ENCODE measurements around the gene FOXO1. TPM values are rescaled to one million over a fixed set of nuclear protein-coding genes. Genes with fewer than 3 reads are reported as not detected.

The FOXO1 gene
- total RNA-seq, 6 experiments from 2014 or later: 12.3 to 27.7 (median 14.6) TPM

- H3K4me3 ChIP-seq: no peak overlapping the region
- ATAC-seq (peak; percentile 30 to 47 (median 34)), DNase-seq (no peak)
- intact Hi-C loops (cut with DNase I): no loop called here
- 78% methylated on average over 11 of the region's 11 CpGs for WGBS (ENCODE audit: insufficient coverage, low coverage, low lambda C conversion rate, missing lambda C conversion rate)
- H3K27me3 ChIP-seq: no peaks in the 10 kb centered on the region
- no peaks in the 10 kb centered on the region for H3K9me3 ChIP-seq
- H3K4me1 ChIP-seq: peaks cover 0 to 39% (median 10%) of the 10 kb centered on the region in 4 donors
- no peak for TF ChIP-seq POLR2A (IDR thresholded peaks at IDR 0.05)
- TF ChIP-seq CTCF (IDR thresholded peaks at IDR 0.05): no peak
- H3K27ac ChIP-seq: no peak overlapping the region
- no peaks in the 10 kb centered on the region for H3K36me3 ChIP-seq
Measured at GRCh38 chr13:40597735-40598365, 68.6 kb downstream of the FOXO1 start.

- intact Hi-C loops (cut with DNase I): no loop called here
- no peaks in the 10 kb centered on the region for H3K9me3 ChIP-seq
- DNase-seq: no peak
- H3K36me3 ChIP-seq: no peaks in the 10 kb centered on the region
- peaks cover 0 to 39% (median 10%) of the 10 kb centered on the region in 4 donors for H3K4me1 ChIP-seq
- no peak overlapping the region for H3K27ac ChIP-seq
- H3K4me3 ChIP-seq: no peak overlapping the region
- TF ChIP-seq POLR2A (IDR thresholded peaks at IDR 0.05) (no peak), CTCF (IDR thresholded peaks at IDR 0.05) (no peak)
- no peaks in the 10 kb centered on the region for H3K27me3 ChIP-seq
- 51% methylated on average over 4 of the region's 4 CpGs for WGBS (ENCODE audit: insufficient coverage, low coverage, low lambda C conversion rate, missing lambda C conversion rate)
- peak in 1 of 4 donors; percentile 45 for ATAC-seq
Measured at GRCh38 chr13:40596484-40596883, 70.0 kb downstream of the FOXO1 start.

GRCh38 chr13:40595693-40596092, 70.7 kb downstream of the FOXO1 start:
- H3K27me3 ChIP-seq: no peaks in the 10 kb centered on the region
- H3K27ac ChIP-seq: no peak overlapping the region
- no peaks in the 10 kb centered on the region for H3K36me3 ChIP-seq
- no peak for DNase-seq
- intact Hi-C loops (cut with DNase I): no loop called here
- H3K4me3 ChIP-seq: no peak overlapping the region
- peaks cover 0 to 43% (median 10%) of the 10 kb centered on the region in 4 donors for H3K4me1 ChIP-seq
- 45% methylated on average over 3 of the region's 3 CpGs for WGBS (ENCODE audit: insufficient coverage, low coverage, low lambda C conversion rate, missing lambda C conversion rate)
- no peaks in the 10 kb centered on the region for H3K9me3 ChIP-seq
- TF ChIP-seq POLR2A (IDR thresholded peaks at IDR 0.05): no peak
- no peak for TF ChIP-seq CTCF (IDR thresholded peaks at IDR 0.05)
- peak in 3 of 4 donors; percentile 15 to 51 (median 19) for ATAC-seq

GRCh38 chr13:40592035-40592434, 74.4 kb downstream of the FOXO1 start:
- DNase-seq: no peak
- no peaks in the 10 kb centered on the region for H3K27me3 ChIP-seq
- peaks cover 0 to 48% (median 22%) of the 10 kb centered on the region in 4 donors for H3K4me1 ChIP-seq
- WGBS (ENCODE audit: insufficient coverage, low coverage, low lambda C conversion rate, missing lambda C conversion rate): 94% methylated on average over 1 of the region's 1 CpG
- H3K4me3 ChIP-seq: no peak overlapping the region
- H3K27ac ChIP-seq: no peak overlapping the region
- intact Hi-C loops (cut with DNase I): no loop called here
- H3K9me3 ChIP-seq: no peaks in the 10 kb centered on the region
- H3K36me3 ChIP-seq: no peaks in the 10 kb centered on the region
- no peak for ATAC-seq
- TF ChIP-seq POLR2A (IDR thresholded peaks at IDR 0.05) (no peak), CTCF (IDR thresholded peaks at IDR 0.05) (no peak)
